Measurements from ENCODE around the gene KIF26B. TPM values are rescaled to one million over a fixed set of nuclear protein-coding genes. Genes with fewer than 3 reads are reported as not detected.

KIF26B gene
- polyA plus RNA-seq, 1 donor (not counting 4 experiments of a cell fraction or from before 2014, with no cell fraction given): 0.58 TPM

DNA sequence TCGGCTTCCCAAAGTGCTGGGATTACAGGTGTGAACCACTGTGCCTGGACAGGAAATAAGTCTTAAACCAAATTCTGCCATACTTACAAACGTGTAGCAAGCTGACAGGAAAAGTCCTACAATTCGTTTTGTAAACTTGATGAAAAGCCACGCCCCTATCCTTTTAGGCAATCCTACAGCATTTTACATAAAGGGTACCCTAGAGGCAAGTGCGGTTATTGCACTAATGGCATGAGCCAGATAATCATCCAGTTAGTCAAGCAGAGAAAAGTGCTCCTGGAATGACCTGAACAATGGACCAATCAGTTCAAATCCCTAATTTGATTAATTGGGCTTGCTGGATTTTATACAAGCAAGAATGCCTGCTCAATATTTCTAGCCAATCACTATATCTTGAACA lies 338.2 kb downstream of the KIF26B start:
- Histone ChIP-seq H3K36me3 (ENCODE audit: control insufficient read depth in 2 of 2, extremely low read depth in 1 of 2, insufficient read depth in 2 of 2, low read length in 2 of 2) (no peaks in the 10 kb centered on the region), H3K27ac (ENCODE audit: control insufficient read depth, insufficient read depth, low read length) (no peak overlapping the region), H3K27me3 (ENCODE audit: control insufficient read depth, extremely low read depth, insufficient read depth, low read length) (no peaks in the 10 kb centered on the region), H3K9me1 (ENCODE audit: control insufficient read depth, extremely low read depth, insufficient read depth, low read length) (no peaks in the 10 kb centered on the region), H3K79me2 (ENCODE audit: control insufficient read depth, insufficient read depth, low read length) (no peaks in the 10 kb centered on the region), H3K9me3 (ENCODE audit: control insufficient read depth, low read depth, low read length) (no peaks in the 10 kb centered on the region), H2AFZ (ENCODE audit: control insufficient read depth, low read length) (no peak overlapping the region), H3K9ac (ENCODE audit: control insufficient read depth, extremely low read depth, insufficient read depth, low read length) (no peak overlapping the region), H3K4me3 (ENCODE audit: control insufficient read depth in 2 of 3, extremely low read depth in 1 of 3, insufficient read depth in 2 of 3, low read depth in 1 of 3, low read length in 3 of 3) (no peak overlapping the region), H3K4me2 (ENCODE audit: control insufficient read depth, extremely low read depth, insufficient read depth, low read depth, low read length) (no peak overlapping the region), H4K20me1 (ENCODE audit: control insufficient read depth, extremely low read depth, insufficient read depth, low read length) (no peaks in the 10 kb centered on the region), H3K4me1 (ENCODE audit: control insufficient read depth, extremely low read depth, insufficient read depth, low read length) (peaks cover 3% of the 10 kb centered on the region)
- dilution Hi-C loops (cut with MboI; ENCODE audit: extremely low pct_ligation_motif_present, low sequenced_read_pairs): loop anchor here (5.0 kb wide), 1 partner anchor 51 kb away; no protein-coding TSS in a partner anchor
- FAIRE-seq (no peak), DNase-seq (ENCODE audit: low read depth, low spot score) (no peak)
- TF ChIP-seq, protein P1, sequence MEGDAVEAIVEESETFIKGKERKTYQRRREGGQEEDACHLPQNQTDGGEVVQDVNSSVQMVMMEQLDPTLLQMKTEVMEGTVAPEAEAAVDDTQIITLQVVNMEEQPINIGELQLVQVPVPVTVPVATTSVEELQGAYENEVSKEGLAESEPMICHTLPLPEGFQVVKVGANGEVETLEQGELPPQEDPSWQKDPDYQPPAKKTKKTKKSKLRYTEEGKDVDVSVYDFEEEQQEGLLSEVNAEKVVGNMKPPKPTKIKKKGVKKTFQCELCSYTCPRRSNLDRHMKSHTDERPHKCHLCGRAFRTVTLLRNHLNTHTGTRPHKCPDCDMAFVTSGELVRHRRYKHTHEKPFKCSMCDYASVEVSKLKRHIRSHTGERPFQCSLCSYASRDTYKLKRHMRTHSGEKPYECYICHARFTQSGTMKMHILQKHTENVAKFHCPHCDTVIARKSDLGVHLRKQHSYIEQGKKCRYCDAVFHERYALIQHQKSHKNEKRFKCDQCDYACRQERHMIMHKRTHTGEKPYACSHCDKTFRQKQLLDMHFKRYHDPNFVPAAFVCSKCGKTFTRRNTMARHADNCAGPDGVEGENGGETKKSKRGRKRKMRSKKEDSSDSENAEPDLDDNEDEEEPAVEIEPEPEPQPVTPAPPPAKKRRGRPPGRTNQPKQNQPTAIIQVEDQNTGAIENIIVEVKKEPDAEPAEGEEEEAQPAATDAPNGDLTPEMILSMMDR (optimal IDR thresholded peaks at IDR 0.05 in 1 of 3, IDR thresholded peaks at IDR 0.05 in 1 of 3, conservative IDR thresholded peaks at IDR 0.05 in 1 of 3; ENCODE audit: extremely low read depth in 1 of 3, insufficient read depth in 2 of 3, low read length in 3 of 3): peak in 1 of 3 experiments; percentile 7
- no peak for TF ChIP-seq EZH2 (IDR thresholded peaks at IDR 0.05; ENCODE audit: low read length)

DNA sequence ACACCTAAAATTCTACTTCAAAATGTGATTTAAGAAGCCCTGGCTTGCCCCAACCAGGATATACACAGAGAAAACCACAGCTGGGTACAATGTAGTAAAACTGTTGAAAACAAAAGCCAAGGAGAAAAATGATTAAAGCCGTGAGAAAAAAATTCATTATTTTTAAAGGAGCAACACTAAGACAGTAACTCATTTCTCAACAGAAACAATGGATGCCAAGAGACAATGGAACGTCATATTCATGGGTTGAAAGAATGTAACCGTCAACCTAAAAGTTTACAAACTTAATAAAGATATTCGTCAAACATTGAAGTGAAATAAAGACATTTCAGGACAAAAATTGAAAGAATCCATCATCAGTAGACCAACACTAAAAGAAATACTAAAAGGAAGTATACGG lies 340.9 kb downstream of the KIF26B start:
- H3K4me3 ChIP-seq (ENCODE audit: control insufficient read depth in 2 of 3, extremely low read depth in 1 of 3, insufficient read depth in 2 of 3, low read depth in 1 of 3, low read length in 3 of 3): no peak overlapping the region
- no peaks in the 10 kb centered on the region for H4K20me1 ChIP-seq (ENCODE audit: control insufficient read depth, extremely low read depth, insufficient read depth, low read length)
- H3K27me3 ChIP-seq (ENCODE audit: control insufficient read depth, extremely low read depth, insufficient read depth, low read length): no peaks in the 10 kb centered on the region
- FAIRE-seq (no peak), DNase-seq (ENCODE audit: low read depth, low spot score) (no peak)
- H3K79me2 ChIP-seq (ENCODE audit: control insufficient read depth, insufficient read depth, low read length): no peaks in the 10 kb centered on the region
- no peaks in the 10 kb centered on the region for H3K9me3 ChIP-seq (ENCODE audit: control insufficient read depth, low read depth, low read length)
- H3K36me3 ChIP-seq (ENCODE audit: control insufficient read depth in 2 of 2, extremely low read depth in 1 of 2, insufficient read depth in 2 of 2, low read length in 2 of 2): no peaks in the 10 kb centered on the region
- H3K27ac ChIP-seq (ENCODE audit: control insufficient read depth, insufficient read depth, low read length): no peak overlapping the region
- no peak overlapping the region for H3K9ac ChIP-seq (ENCODE audit: control insufficient read depth, extremely low read depth, insufficient read depth, low read length)
- peaks cover under 1% of the 10 kb centered on the region for H3K4me1 ChIP-seq (ENCODE audit: control insufficient read depth, extremely low read depth, insufficient read depth, low read length)
- H3K9me1 ChIP-seq (ENCODE audit: control insufficient read depth, extremely low read depth, insufficient read depth, low read length): no peaks in the 10 kb centered on the region
- no peak overlapping the region for H2AFZ ChIP-seq (ENCODE audit: control insufficient read depth, low read length)
- TF ChIP-seq, protein P1 (optimal IDR thresholded peaks at IDR 0.05 in 1 of 3, IDR thresholded peaks at IDR 0.05 in 1 of 3, conservative IDR thresholded peaks at IDR 0.05 in 1 of 3; ENCODE audit: extremely low read depth in 1 of 3, insufficient read depth in 2 of 3, low read length in 3 of 3): no peak
- no peak for TF ChIP-seq EZH2 (IDR thresholded peaks at IDR 0.05; ENCODE audit: low read length)
- dilution Hi-C loops (cut with MboI; ENCODE audit: extremely low pct_ligation_motif_present, low sequenced_read_pairs): no loop called here
- H3K4me2 ChIP-seq (ENCODE audit: control insufficient read depth, extremely low read depth, insufficient read depth, low read depth, low read length): no peak overlapping the region
